Renal pelvis (tissue), 4 donors: ENCODE results near the gene MUC20. TPM values are rescaled to one million over a fixed set of nuclear protein-coding genes. Genes with fewer than 3 reads are reported as not detected.
"Not testable (repeated sequence)": the region's sequence is repeated elsewhere in the genome, so short reads cannot be mapped to it uniquely, and the experiment has no call there.

Source experiments
- DNase-seq: peaks from one replicate; pipeline ENCODE4 v3.0.0-alpha.2; 2013
- polyA plus RNA-seq, 3 donors: library from polyadenylated mRNA; unstranded; fragments of 120-200 nt; gene quantifications; one replicate each; pipeline ENCODE4 v1.2.1, GENCODE V29; 2013; ENCODE audit not compliant: insufficient read length in 3 of 3

The MUC20 gene
- polyA plus RNA-seq, 3 donors = 17.2 to 50.5 (median 39.6) TPM

GRCh38 chr3:195705081-195705991, 15.4 kb upstream of the MUC20 start:
- DNase-seq = no peak

GRCh38 chr3:195708061-195708460, 12.7 kb upstream of the MUC20 start:
- DNase-seq = no peak

- DNase-seq = no peak
These were observed 11.9 kb upstream of the MUC20 start for GRCh38 chr3:195708626-195709481.

- DNase-seq = no peak
These were observed 11.1 kb upstream of the MUC20 start for GRCh38 chr3:195709676-195710085.

GRCh38 chr3:195710126-195710905, 10.5 kb upstream of the MUC20 start:
- not testable (repeated sequence) for DNase-seq

- not testable (repeated sequence) for DNase-seq
These were observed 9.5 kb upstream of the MUC20 start for GRCh38 chr3:195711091-195711812.

- DNase-seq = no peak
These were observed 8.8 kb upstream of the MUC20 start for GRCh38 chr3:195711813-195712534.

GRCh38 chr3:195712535-195712910, 8.3 kb upstream of the MUC20 start:
- not testable (repeated sequence) for DNase-seq

GRCh38 chr3:195713150-195713549, 7.6 kb upstream of the MUC20 start:
- DNase-seq = not testable (repeated sequence)

- no peak for DNase-seq
These were observed 6.3 kb upstream of the MUC20 start for GRCh38 chr3:195714380-195715011.

GRCh38 chr3:195715134-195715533, 5.6 kb upstream of the MUC20 start:
- no peak for DNase-seq

- DNase-seq = no peak
These were observed 5.1 kb upstream of the MUC20 start for GRCh38 chr3:195715583-195716266.

- no peak for DNase-seq
These were observed 3.4 kb upstream of the MUC20 start for GRCh38 chr3:195717416-195717815.

GRCh38 chr3:195717852-195718476, 2.8 kb upstream of the MUC20 start:
- no peak for DNase-seq

GRCh38 chr3:195718477-195718984, 2.2 kb upstream of the MUC20 start:
- no peak for DNase-seq

GRCh38 chr3:195719514-195720254, 1.1 kb upstream of the MUC20 start:
- not testable (repeated sequence) for DNase-seq

GRCh38 chr3:195722139-195722995, 1.6 kb downstream of the MUC20 start:
- DNase-seq = not testable (repeated sequence)
